HG02943 (cell line): ENCODE data around the gene DST.
"Not testable (repeated sequence)": the region's sequence is repeated elsewhere in the genome, so short reads cannot be mapped to it uniquely, and the experiment has no call there.

ENCODE experiments used
- ATAC-seq: cut with Tn5 transposase; IDR thresholded peaks from one replicate; pipeline ENCODE4 v1.9.1; 2021; ENCODE audit warnings: mild to moderate bottlenecking, low read depth, moderate library complexity; ENCODE audit not compliant: unreplicated experiment

DST gene

DNA sequence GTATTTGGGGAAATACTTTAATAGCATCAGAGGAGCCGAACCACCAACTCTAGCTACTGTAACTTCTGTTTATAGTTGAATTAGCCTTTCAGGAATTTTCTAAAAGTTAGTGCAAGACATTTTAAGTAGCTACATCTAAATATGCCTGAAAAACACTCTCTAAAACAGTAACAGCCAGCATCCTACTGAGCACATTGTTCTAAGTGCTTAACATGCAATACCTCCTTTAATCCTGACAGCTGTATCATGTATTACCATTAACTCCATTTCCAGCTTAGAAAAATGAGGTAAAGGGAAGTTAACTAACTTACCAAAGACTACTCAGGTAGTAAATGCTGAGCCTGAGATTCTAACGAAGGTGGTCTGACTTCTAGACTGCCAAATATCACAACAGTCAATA, 120.7 kb downstream of the DST start:
- no peak for ATAC-seq

GRCh38 chr6:56521454-56521853, 121.2 kb downstream of the DST start:
- ATAC-seq: no peak

DNA sequence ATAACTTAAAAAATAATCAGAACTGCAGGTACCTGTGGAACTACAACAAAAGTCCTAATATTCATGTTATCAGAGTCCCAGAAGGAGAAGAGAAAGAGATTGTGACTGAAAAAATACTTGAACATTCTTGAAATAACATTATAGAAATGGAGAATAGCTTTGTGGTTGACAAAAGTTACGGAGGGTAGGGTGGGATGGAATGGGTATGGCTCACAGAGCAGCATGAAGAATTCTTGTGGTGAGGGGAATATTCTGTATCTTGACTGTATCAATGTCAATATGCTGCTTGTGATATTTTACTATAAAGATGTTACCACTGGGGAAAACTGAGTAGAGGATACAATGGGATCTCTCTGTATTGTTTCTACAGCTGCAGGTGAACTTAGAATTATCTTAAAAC, 122.5 kb downstream of the DST start:
- ATAC-seq: no peak

DNA sequence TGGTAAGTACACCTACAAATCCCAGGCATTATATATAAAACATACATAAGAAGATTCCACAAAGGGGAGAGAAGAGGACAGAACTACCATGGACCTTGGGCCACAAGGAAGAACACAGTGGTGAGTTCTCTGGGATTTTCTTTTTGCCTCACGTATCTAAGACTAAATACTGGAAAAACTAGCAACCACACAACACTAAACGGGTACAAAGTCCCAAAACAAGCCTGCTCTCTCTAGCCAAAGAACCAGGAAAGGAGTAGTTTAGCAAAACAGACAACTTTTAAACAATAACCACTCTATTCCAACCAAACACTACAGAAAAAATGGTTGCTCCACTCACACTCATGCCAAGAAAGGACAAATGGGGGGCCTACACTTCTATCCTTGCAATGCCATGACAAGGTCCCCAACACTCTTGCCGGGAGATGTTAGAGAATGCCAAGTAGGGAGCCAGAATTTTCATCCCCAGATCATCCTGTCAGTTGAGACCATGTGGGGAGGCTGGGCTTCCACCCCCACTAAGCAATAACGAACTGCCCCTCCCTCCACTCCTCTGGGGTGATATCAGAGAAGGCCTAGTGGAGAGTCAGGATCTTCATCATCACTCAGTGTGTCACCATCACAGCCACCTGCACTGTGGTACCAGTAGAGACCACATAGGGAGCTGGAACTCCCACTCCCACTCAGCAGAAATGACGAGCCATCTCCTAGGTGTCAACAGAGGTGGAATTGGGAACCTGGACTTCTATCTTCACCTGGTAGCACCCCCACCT, 123.5 kb downstream of the DST start:
- no peak for ATAC-seq

- ATAC-seq: no peak
Measured at GRCh38 chr6:56517155-56517745, 125.4 kb downstream of the DST start.

DNA sequence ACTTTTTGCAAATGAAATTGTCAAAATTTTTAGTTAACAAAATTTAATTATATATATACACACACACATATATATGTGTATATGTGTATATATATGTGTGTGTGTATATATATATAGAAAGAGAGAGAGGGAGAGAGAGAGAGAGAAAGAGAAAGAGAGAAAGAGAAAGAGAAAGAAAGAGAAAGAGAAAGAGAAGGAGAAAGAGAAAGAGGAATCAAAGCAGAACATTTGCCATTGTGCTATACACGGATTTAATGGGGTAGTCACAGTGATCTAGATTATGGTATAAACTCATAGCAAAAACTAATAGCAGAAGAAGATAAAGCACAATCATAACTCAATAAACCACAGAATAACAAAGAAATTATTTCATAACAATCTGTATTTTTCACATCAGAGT, 126.7 kb downstream of the DST start:
- ATAC-seq: no peak

DNA sequence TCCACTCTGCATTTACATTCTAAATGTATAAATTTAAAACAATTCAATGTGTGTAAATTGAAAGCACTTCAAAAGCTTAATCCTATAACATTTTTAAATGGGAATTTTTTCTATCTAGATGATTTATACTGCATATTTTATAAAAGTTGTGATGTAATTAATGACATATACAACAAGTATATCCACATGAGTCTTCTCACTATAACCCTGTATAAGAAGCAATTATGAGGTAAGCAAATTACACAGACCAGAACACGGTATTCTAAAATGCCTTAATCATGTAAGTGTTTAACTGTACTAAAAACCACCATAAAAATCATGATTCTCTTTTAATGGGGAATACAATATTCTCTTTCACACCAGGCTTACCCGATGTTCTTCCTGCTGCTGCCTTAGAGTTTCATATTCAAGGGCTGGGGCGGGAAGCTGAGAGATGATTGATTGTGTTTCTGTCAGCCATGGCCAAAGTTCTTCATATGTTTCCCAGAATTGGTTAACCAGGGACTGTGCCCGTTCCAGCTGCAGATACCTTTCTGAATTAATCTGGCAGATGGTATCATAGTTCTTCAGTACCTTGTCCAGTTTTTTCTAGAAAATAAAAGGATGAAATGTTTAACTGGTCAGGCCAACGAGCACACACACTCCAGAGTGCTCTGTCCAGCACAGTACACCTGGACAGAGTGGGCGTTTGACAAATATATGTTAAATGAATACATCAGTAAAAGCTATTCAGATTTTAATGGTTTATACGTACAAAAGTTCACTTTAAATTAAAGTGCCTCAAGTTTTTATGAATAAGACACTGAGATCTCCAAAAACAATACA, 127.4 kb downstream of the DST start:
- ATAC-seq: no peak

DNA sequence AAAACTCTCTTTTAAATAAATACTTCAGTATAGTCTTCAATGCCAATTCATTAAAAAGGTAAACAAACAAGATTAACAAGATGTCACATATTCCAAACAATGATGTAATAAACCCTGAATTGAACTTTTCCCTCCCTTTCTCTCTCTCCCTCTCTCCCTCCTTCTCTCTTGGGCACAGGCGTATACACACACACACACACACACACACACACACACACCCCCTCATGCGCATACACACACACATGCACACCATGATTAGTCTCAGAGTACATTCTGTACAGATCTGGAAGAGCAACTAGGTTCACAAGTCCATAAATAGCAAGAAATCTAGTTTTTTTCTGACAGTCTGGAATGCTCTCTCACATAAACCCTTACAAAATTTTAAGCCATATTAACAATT, 128.3 kb downstream of the DST start:
- no peak for ATAC-seq

DNA sequence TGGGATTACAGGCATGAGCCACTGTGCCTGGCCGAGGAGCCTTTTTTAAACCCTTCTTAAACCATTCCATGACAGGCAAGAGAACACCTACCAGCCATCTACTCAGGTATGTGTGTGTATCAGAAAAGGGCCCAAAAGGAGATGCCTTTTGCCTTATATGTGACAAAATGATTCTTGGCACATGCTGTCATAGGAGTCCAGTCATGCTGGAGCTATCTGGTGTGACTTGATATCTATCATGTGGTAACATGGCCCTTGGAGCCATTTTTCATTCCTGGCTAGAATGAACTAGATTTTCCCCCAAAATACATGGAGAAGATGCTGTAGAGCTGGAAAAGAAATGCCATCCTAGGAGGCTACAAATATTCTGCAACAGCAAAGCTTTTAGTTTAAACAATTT, 129.1 kb downstream of the DST start:
- no peak for ATAC-seq

DNA sequence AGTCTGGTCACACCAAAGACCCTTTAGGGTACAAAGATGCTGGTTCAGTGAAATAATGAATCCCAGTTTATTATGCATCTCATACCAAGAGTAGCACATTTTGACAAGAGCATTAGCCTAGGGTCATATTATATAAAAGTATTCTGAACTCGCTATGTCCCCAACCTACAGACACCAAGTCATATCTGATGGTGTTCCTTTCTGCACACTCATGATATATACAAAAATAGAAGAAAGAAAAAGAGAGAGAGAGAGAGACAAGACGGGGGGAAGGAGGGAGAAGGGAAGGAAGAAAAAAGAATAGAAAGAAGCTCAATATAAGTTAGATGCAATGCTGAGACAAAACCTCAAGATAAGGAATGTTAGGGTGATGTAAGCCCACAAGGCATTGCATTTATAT, 131.1 kb downstream of the DST start:
- ATAC-seq: no peak

DNA sequence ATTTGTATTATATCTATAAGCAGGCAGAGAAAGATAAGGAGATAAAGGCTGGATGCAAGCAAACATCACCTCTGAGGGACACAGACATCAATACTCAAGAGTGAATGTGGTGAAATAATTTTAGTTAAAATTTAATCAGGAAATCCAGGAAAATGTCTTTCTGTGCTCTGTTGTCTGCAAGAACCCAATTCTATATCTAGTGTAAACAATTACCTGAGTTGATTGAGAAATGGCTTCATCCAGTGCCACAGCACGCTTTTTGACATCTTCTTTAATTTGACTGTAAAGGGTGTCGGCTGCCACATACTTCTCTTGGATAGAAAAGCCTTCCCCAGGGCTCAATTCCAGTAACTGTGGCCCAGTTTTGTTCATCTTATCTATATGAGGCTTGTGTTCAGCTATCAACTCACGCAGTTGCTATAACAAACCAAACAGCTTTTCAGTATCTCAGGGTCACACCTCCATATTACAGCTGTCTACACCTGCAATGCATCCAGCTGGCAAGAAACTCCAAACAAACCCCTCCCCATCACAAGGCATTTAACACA, 131.6 kb downstream of the DST start:
- ATAC-seq: no peak

DNA sequence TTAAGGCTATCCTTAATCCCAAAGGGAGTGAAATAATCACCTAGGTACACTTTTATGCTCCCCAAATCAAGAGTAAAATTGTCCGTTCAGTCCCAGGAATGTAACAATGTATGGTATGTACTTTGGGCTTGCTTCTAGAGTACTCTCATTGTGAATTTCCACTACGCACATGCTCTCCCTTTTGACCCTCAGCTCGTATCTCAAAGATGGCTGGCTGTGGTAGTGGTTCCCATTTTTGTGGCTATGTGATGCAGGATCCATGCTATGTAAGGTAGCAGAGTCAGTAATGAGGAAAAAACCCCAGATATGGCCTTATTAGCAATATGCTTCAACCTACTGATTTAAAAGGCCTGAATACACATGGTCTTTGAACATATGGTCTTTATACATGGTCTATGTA, 133.7 kb downstream of the DST start:
- no peak for ATAC-seq

GRCh38 chr6:56507517-56507916, 135.2 kb downstream of the DST start:
- no peak for ATAC-seq

- ATAC-seq: no peak
Measured at GRCh38 chr6:56505512-56506260, 137.0 kb downstream of the DST start.

GRCh38 chr6:56501993-56502392, 140.7 kb downstream of the DST start:
- no peak for ATAC-seq

DNA sequence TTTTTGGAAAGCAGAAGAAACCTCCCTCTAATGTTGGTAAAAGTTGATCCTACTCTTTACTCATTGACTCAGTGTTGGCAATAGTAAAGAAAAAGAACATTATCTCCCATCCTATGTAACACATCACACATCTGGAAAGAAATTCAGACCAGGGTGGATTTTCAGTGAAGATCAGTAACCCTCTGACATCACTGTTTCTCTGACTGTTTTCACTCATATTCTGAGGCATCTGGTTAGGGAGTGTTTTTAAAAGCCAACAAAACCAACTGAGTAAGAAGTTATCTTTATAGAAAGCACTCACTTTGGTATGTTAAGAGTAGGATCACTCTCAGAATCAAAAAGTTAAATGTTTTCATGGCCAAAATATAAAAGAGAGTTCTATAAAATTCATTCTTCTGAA, 143.6 kb downstream of the DST start:
- ATAC-seq: no peak

DNA sequence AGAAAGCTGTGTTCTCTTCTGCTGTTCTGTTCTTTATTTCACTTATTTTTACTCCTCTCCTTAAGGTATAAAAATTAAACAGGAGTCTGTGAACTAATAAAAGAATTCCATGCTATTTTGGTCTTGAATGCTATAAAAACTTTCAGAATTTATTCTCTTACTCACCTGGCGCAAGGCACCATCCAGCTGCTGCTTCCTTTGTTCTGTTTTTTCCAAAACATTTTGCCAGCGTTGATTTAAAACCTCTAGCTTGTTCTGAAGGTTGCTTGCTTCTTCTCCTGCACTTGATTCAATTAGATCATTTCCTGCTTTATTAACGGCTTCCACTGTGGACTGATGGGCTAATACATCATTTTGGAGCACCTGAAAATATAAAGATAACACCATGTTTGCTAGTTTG, 145.0 kb downstream of the DST start:
- no peak for ATAC-seq

GRCh38 chr6:56497240-56497639, 145.4 kb downstream of the DST start:
- ATAC-seq: no peak

- not testable (repeated sequence) for ATAC-seq
Measured at GRCh38 chr6:56496650-56497049, 146.0 kb downstream of the DST start.

- no peak for ATAC-seq
Measured at GRCh38 chr6:56495654-56496053, 147.0 kb downstream of the DST start.
